RWPE2 (cell line): ENCODE results near the gene LDB3.
A peak's percentile ranks its signal among the peaks of the same experiment; 100 is the strongest.

Experiments
- ATAC-seq: fragments of 200-7000 bp; cut with Tn5 transposase; 3 replicates; pipeline ENCODE4 v1.9.1; 2021; ENCODE audit warnings: low read depth
- DNase-seq: peaks from one replicate; pipeline ENCODE4 v3.0.0-alpha.2; 2020; ENCODE audit warnings: low spot score
- H3K27ac ChIP-seq: fragments of 450-650 bp; 2 replicates; pipeline ENCODE4 v1.5.1; 2017; ENCODE audit warnings: mild to moderate bottlenecking; ENCODE audit not compliant: poor library complexity, severe bottlenecking
- H3K27me3 ChIP-seq: fragments of 250-450 bp; sonication (Bioruptor Pico); 2 replicates; pipeline ENCODE4 v1.5.1; 2021; ENCODE audit warnings: mild to moderate bottlenecking, moderate library complexity; ENCODE audit not compliant: insufficient read depth, poor library complexity, severe bottlenecking
- H3K36me3 ChIP-seq: fragments of 250-450 bp; sonication (Bioruptor Pico); 2 replicates; pipeline ENCODE4 v1.5.1; 2020; ENCODE audit warnings: low read depth, mild to moderate bottlenecking, moderate library complexity
- H3K4me1 ChIP-seq: fragments of 250-450 bp; sonication (Bioruptor Pico); 2 replicates; pipeline ENCODE4 v1.5.1; 2021; ENCODE audit warnings: mild to moderate bottlenecking, moderate library complexity; ENCODE audit not compliant: insufficient read depth, poor library complexity, severe bottlenecking
- H3K4me3 ChIP-seq: fragments of 250-450 bp; sonication (Bioruptor Pico); 2 replicates; pipeline ENCODE4 v1.5.1; 2021; ENCODE audit warnings: mild to moderate bottlenecking, moderate library complexity; ENCODE audit not compliant: severe bottlenecking
- H3K9me3 ChIP-seq: fragments of 250-450 bp; sonication (Bioruptor Pico); 2 replicates; pipeline ENCODE4 v1.5.1; 2021; ENCODE audit warnings: mild to moderate bottlenecking, moderate library complexity; ENCODE audit not compliant: severe bottlenecking
- CTCF ChIP-seq: fragments of 450-650 bp; IDR thresholded peaks from one replicate; pipeline ENCODE4 v1.5.1; 2017; ENCODE audit warnings: mild to moderate bottlenecking, moderate library complexity; ENCODE audit not compliant: poor library complexity, severe bottlenecking

Gene LDB3

GRCh38 chr10:86763404-86763803 lies 95.1 kb downstream of the LDB3 start:
- TF ChIP-seq CTCF = no peak
- no peaks in the 10 kb centered on the region for H3K9me3 ChIP-seq
- H3K36me3 ChIP-seq = no peaks in the 10 kb centered on the region
- ATAC-seq = no peak
- H3K27me3 ChIP-seq = no peaks in the 10 kb centered on the region
- peaks cover 7% of the 10 kb centered on the region for H3K4me1 ChIP-seq
- H3K4me3 ChIP-seq = no peak overlapping the region
- H3K27ac ChIP-seq = no peak overlapping the region
- no peak for DNase-seq

- no peak for DNase-seq
Observed at GRCh38 chr10:86765548-86765947, 97.2 kb downstream of the LDB3 start.

GRCh38 chr10:86768412-86769062 lies 100.2 kb downstream of the LDB3 start:
- no peaks in the 10 kb centered on the region for H3K27me3 ChIP-seq
- ATAC-seq = no peak
- no peaks in the 10 kb centered on the region for H3K36me3 ChIP-seq
- no peak for DNase-seq
- H3K27ac ChIP-seq = no peak overlapping the region
- no peaks in the 10 kb centered on the region for H3K9me3 ChIP-seq
- H3K4me3 ChIP-seq = no peak overlapping the region
- H3K4me1 ChIP-seq = no peaks in the 10 kb centered on the region
- TF ChIP-seq CTCF = no peak

More at GRCh38 chr10:86765548-86765947, 97.2 kb downstream of the LDB3 start:
- no peak overlapping the region for H3K4me3 ChIP-seq
- H3K27me3 ChIP-seq = no peaks in the 10 kb centered on the region
- H3K27ac ChIP-seq = no peak overlapping the region
- ATAC-seq = no peak
- no peaks in the 10 kb centered on the region for H3K4me1 ChIP-seq
- no peak for TF ChIP-seq CTCF
- no peaks in the 10 kb centered on the region for H3K36me3 ChIP-seq
- no peaks in the 10 kb centered on the region for H3K9me3 ChIP-seq

GRCh38 chr10:86769991-86770390 lies 101.7 kb downstream of the LDB3 start:
- ATAC-seq (no peak), DNase-seq (no peak)
- Histone ChIP-seq H3K9me3 (no peaks in the 10 kb centered on the region), H3K27me3 (no peaks in the 10 kb centered on the region), H3K4me3 (no peak overlapping the region), H3K4me1 (peaks cover 3% of the 10 kb centered on the region), H3K27ac (no peak overlapping the region), H3K36me3 (no peaks in the 10 kb centered on the region)
- no peak for TF ChIP-seq CTCF

- Histone ChIP-seq H3K27ac (no peak overlapping the region), H3K27me3 (no peaks in the 10 kb centered on the region), H3K4me1 (peaks cover 3% of the 10 kb centered on the region), H3K9me3 (no peaks in the 10 kb centered on the region), H3K4me3 (no peak overlapping the region), H3K36me3 (no peaks in the 10 kb centered on the region)
- peak; percentile 57; the same call in 2 of the 3 replicates for ATAC-seq
- TF ChIP-seq CTCF = no peak
- DNase-seq = no peak
Observed at GRCh38 chr10:86770412-86770960, 102.2 kb downstream of the LDB3 start.
